HG03135 (cell line): ENCODE measurements around the gene ADCY2.

Experiments used
- ATAC-seq: cut with Tn5 transposase; IDR thresholded peaks from one replicate; pipeline ENCODE4 v1.9.1; 2021; ENCODE audit warnings: mild to moderate bottlenecking, moderate library complexity; ENCODE audit not compliant: unreplicated experiment

Gene ADCY2

DNA sequence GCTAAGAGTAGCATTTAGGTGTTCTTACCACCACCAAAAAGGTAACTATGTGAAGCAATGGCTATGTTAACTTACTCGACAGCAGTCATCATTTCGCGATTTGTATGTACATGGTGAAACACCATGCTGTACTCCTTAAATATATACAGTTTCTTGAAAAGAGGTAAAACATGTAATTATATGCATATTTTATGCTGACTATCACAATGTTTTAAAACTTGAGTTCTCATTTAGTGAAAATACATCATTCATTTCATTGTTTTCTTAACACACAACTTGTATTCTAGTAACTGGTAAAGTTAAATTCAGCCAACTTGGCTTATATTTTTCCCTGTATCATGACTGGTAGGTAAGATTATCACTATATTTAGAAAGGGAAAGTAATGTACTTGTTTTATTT lies 189.9 kb downstream of the ADCY2 start:
- no peak for ATAC-seq

DNA sequence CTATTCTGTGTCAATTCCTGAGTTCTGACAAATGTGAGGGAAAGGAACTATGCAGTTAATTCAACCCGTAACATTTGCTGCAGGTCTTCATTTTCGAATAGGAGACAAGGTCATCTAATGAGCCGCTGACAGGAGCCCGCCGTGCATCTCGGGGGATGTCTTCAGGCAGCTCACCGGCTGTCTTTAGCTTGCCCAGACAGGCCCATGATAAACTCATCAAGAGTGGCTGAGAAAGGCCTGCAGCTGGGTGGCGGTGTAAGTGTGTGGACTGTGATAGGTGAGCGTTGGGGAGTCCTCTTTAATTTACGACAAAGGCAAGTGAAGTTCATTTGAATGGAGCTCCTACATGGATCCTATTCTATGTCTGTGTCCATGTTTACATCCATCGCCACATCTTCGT lies 190.5 kb downstream of the ADCY2 start:
- no peak for ATAC-seq

DNA sequence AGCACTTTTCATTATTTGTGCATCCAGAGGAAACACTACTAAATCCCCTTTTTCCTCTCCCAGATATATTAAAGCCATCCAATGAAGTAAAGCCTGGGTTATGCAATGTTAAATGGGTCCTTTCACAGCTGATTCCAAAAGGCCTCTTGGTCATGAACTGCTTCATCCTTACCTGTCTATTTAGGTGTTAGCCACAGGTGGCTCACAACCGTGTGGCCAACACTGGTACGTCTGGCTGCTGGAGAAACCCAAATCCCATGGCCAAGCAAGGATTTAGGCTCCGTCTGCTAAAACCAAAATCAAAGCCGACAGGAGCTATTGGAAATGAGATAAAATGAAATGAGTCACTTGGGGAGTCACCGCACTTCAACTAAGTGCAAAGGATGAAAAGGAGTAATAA lies 193.9 kb downstream of the ADCY2 start:
- no peak for ATAC-seq

DNA sequence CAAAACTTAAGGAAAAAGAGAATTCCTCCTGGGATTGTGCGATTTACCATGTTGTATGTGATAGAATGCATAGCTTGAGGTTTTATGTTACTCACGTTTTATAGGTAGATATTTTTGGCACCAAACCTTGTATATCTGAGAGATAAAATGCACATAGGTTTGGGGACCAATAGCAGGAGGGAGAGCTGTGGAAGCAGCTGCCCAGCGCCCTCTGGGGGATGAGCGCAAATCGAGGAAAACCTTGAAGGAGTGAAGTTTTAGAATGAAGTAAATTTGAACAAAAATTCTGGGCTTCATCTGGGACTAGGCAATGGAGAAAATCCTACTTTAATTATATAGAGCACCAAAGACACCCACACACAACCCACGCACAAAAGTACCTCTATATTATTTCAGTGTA lies 197.0 kb downstream of the ADCY2 start:
- no peak for ATAC-seq

DNA sequence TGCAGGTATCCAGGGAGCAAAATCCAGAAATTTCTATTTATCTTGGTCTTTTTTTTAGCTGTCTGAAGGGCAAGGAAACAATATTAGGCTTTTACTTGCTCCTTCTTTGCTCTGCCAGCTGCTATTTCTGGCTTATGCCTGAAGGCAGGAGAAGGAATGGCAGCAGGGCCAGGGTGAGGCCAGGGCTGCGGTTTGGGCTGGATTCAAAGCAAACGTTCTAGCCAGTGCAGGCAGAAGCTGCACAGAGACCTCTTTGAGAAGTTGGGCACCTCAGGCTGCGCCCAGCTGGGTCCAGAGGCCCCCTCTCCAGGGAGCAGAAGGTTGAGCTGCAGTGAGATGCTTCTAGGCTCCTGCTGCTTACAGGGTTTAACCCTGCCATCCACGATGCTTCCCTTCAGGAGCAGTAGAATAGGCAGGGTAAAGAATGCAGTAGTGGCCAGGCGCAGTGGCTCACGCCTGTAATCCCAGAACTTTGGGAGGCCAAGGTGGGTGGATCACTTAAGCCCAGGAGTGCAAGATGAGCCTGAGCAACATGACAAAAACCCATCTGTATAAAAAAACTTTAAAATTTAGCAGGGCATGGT lies 201.2 kb downstream of the ADCY2 start:
- ATAC-seq, result no peak

DNA sequence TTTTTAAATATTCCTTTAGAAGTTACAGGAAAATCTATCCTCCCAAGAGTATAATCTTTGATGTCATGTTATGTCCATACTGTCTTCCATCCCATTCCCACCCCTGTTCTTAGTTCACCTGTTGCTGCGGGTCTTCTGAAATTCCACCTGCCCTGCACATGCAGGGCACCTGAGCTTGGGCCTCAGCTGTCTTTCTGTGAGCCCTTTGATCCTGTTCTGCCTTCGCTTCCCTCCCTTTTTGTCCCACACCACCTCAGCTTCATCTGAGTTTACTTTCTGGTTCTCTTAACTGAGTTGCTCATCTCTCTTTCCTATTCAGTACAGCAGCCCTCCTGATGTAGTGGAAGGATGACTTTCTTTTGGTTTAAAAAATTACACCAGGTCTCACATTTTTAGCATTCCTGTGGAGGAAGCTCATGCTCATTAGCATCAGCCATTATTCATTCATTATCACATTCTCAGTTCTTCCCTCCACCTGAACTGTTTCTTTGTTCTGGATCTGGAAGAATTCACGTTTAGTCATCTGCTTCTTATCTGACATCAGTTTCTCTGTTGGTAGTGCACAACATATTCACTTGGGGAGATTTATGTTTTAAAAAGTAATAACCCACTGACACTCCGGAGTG lies 211.0 kb downstream of the ADCY2 start:
- no peak for ATAC-seq

DNA sequence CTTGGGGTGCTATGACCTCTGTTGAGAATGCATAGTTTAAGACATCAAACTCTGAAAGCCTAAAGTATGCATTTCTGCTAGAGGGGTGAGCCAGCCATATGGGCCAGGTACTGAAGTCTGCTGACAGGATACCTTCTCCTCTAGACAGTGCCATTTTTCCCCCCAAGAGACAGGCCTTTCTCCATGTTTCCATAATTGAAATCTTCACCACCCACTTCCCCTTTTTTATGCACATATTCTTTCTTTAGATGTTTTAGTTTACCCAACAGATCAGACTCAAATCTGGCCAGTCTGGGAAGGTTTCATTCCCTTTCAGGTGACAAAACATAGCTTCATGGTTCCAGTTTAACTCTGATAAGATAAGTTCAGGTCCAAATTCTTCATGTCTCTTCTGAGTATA lies 212.8 kb downstream of the ADCY2 start:
- no peak for ATAC-seq

DNA sequence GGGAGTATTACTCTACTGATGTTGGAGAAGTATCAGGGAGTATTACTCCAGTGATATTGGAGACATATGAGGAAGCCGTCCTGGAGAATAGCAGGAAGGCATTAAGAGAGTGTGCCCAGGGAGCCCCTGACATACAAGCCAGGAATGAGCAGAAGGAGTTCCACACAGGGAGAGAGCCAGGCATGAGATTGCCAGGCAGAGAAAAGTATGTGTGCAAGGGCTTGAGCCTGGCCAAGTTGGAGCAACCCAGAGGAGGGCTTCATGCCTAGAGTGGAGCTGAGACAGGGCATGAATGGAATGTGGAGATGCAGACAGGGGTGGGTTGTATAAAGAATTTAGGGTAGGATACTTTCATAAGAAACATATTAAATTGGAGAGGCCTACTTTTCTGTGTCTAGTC lies 213.8 kb downstream of the ADCY2 start:
- no peak for ATAC-seq

DNA sequence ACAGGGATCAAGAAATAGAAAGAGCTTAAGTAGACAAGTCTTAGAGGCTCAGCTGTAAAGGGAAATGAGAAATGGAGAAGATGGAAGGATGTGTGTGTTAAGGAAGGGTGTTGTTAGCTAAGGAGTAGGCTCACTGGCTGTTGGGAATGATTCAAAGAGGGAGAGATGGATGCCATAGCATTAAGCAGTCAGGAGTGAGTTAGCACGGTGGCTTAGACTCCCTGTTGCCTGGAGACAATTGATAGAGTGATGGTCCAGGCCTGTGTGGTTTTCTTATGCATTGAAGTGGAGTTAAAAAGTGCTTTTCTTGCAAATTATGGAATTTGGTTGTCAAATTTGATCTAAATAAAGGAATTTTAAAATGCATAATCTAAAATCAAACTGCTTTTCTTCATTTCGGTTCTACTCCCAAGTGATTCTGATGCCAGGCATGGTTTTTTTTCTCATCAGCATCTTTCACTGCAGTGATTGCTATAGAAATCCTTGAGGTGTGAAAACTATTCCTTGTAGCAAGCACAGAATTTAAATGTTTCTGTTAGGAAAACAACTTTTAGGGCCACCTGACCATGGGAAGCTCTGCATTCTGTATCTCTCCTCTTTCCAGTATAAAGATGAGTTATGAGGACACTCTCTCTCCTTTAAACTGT lies 214.7 kb downstream of the ADCY2 start:
- ATAC-seq, result no peak

DNA sequence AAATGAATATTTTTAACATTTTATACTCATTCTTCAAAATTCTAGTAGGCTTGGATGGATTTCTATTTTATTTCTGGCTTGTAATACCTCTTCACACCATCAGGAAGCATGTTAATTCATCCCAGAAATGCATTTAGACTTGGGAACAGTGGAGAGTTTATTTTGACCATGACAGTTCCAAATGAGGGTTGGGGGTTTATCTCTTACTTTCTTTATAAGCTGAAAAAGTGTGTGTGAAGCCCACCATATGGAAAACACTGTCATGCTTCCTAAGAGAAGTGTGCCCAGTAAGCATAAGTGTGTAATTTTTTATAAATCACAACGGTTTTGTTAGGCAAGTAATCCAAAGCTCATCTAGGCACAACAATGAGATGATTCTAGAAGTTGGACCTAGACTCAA lies 215.6 kb downstream of the ADCY2 start:
- no peak for ATAC-seq

DNA sequence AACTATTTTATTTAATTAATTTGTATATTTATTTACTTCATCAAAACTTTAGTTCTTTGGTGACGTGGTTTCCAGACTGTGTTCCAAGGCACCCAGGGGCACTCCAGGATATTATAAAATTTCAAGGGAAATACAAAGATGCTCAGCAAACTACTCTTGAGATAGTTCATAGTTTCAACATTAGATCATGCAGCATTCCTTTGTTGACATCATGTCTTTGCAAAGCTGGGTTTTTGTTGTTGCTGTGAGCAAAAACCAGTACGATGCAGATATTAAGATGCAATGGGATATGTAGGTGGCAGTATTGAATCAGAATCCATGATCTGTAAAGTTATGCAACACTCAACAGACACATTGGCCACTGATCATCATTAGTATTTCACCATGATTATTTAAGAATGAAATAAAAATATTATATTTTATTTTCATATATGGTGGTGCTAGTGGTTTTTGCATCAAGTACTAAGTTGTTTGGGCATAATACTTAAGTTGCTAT lies 219.7 kb downstream of the ADCY2 start:
- ATAC-seq, result no peak

DNA sequence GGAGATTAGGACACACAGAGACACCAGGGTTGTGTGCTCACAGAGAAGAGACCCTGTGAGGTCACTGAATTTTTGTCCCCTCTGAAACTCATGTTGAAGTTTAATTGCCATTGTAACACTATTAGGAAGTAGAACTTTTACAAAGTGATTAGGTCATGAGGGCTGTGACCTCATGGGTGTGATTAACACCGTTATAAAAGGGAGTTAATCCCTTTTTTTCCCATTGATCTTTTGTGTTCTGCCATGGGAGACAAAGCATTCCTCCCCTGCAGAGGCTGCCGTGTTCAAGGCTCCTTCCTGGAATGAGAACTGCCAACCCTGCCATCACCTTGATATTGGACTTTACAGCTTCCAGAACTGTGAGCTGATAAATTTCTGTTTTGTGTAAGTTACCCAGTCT lies 221.0 kb downstream of the ADCY2 start:
- ATAC-seq, result no peak

DNA sequence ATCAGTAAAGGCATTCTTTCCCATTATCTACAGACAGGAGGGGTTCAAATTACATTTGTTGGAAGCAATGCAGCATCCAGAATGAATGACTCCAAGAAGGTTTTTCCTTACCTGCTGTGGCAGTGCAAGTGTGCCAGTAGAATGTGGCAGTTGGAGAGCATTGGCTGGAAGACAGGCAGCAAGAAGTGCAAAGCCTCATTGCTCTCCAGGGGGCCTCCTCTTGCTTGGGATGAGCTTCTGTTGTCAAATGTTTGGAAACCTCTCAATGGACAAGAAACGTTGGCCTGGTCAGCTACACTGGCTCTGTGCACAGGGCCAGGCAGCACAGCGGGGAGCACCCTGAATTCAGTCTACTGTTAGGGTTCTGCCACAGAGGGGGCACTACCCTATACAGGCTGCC lies 226.6 kb downstream of the ADCY2 start:
- ATAC-seq, result no peak

DNA sequence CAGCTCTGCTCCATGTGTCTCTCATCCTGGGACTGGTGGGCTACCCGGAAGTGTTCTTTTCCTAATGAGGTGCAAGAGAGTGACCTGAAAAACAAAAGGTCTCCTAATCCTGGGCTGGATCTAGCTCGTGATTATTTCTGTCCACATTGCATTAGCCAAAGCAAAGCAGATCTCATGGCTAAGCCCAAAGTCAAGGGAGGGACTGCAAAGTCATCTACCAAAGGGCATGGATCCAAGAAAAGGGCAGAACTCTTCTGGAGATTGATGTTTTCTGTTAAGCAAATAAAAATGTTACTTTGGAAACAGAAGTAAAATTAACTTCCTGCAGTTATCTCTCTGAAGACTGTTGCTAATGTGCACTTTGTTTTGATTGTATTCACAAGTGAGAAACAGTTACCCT lies 229.8 kb downstream of the ADCY2 start:
- ATAC-seq, result no peak

DNA sequence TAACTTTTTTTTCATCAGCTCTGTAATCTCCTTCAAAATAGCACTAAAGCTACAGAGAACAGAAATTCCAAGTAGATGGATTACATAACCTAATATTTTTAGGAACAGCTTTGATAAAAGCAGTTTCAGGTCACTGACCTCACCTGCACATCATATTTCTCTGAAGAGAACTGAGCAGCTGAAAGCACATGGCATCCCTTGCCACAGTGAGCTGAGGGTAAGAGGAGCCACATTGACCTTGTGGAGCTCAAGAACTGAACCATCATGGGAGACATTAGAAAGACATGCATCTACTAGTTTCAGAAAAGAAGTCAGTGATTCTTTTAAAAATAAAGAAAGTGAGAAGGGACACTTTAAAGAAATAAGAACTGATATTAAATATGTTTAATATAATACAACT lies 232.3 kb downstream of the ADCY2 start:
- no peak for ATAC-seq

DNA sequence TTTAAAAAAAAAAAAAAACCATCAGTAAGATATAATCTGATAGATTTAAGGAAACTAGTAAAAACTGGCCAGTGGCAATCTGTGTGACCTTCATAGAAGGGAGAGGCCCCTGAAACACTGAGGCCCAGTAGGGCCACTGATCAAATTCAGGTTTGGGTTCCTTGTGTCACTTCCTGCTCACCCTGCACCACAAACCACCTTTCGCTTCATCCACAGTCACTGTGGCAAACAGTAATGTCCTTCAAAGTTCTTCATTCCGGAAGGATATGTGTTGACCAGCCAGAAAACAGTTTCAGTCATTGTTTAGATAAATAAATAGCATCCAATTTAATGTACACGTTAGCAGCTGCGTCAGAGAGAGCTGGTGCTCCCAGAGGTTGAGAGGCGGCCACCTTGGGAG lies 232.9 kb downstream of the ADCY2 start:
- ATAC-seq, result no peak

DNA sequence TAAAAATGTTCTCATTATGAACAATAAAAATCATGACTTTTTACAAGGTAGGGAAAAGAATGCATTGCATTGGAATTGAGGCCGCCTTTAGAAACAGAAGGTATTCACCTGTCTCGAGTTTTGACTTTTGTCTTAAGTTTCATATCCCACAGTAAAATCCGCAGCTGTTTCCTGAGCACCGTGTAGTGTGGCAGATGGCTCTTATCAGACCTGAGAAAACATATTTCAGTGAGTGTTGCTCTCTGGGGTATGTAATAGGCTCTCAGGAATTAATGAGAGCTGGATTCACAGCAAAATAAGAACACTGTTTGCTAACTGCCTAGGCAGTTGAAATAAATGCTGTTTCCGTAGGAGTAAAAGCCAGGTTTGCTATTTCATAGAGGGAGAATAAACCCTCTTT lies 233.6 kb downstream of the ADCY2 start:
- ATAC-seq, result no peak

DNA sequence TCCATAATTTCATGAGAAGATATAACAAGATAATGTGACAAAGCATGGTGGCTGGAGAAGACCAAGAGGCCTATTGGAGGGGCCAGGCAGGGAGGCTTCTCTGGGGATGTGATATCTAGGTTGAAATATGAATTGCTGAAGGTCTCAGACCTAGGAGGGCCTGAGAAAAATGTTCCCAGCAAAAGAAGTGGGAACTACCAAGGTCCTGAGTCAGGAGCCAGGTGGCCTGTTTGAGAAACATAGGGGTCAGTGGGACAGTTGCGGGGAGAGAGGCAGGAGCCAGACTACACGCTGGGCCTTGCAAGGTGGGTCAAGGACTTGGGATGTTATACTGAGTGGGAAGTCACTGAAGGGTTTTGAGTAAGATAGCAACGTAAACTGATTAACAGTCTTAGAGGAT lies 238.9 kb downstream of the ADCY2 start:
- no peak for ATAC-seq

DNA sequence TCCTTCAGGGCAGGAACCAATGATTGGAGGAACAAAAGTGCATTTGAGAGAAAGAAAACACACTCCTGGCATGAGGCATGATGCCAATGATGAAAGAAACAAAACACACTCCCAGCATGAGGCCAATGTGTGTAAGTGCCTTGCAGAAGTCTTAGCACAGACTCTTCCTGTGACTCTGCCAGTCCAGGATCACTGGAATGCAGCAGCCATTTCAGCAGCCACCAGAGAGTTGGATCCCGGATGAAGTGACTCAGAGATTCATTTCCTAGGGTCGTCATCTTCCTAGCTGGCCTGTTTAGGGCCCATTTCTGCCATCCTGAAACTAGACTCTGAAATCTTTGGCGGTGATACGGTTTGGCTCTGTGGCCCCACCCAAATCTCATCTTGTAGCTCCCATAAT lies 242.5 kb downstream of the ADCY2 start:
- ATAC-seq, result no peak

DNA sequence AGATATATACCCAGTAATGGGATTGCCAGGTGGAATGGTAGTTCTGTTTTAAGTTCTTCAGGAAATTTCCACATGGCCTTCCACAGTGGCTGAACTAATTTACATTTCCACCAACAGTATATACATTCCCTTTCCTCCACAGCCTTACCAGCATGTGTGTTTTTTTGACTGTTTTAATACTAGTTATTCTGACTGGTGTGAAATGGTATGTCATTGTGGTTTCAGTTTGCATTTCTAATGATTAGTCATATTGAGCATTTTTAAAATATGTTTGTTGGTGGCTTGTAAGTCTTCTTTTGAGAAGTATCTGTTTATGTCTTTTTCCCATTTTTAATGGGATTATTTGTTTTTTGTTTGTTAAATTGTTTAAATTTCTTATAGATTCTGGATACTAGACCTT lies 246.1 kb downstream of the ADCY2 start:
- no peak for ATAC-seq

DNA sequence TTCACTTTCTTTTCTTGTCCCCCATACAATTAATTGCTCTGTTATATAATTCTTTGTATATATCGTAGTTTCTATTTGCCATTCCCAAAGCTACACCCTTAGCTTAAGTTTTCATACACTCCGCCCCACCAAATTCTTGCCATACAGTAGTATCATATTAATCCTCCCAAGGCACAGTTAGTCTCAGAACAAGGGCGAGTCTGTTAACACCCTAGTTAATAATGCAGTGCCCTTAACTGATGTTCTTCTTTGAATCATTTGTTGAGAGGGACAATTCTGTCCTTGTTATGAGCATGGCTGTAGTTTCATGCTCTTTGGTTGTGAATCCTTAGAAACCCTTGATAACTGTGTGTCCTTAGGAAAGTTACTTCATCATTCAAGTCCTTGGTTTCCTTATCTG lies 248.8 kb downstream of the ADCY2 start:
- ATAC-seq, result no peak

DNA sequence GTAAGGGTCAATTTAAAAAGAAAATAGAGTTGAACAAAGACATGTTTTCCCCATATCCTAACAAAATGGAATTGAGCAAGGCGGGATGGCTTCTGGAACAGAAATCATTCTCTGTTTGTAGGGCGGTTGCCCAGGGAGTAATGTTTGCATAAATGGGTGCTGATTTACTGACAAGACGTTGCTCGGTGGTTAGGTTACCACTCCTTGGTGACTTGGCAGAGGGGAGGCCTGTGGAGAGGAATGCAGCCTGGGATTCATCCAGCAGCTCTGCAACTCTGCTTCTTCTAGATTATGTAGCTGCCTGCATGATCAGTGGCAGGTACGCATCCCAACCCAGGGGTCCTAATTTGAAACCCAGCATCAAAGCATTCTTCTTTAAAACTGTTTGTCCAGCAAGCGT lies 254.8 kb downstream of the ADCY2 start:
- no peak for ATAC-seq

DNA sequence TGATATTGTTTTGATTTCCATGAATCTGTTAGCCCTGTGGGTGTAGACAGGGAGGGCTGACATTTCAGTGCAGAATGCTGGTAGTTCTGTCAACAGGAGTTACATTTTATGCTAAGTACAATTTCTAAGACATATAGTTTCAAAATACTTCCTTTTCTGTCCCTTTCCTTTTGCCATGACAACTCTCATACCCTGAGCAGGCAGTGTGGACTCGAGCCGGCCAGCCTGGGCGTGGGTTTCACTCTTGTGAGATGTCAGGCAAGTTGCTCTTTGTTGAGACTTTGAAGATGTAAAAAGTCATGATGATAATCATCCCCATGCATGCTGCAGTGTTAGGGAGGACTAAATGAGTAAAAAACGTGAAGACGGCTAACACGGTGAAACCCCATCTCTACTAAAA lies 257.1 kb downstream of the ADCY2 start:
- no peak for ATAC-seq
